Hematopoietic multipotent progenitor cell treated with erythropoietin and hydrocortisone succinate and interleukin-3 and kit ligand, for 8 days (in vitro differentiated cells): ENCODE results near the gene SNRNP40.

Experiments used
- DNase-seq: peaks from one replicate; pipeline ENCODE4 v3.0.0-alpha.2; 2015

SNRNP40 gene

GRCh38 chr1:31228986-31229385, 67.6 kb downstream of the SNRNP40 start:
- no peak for DNase-seq

DNA sequence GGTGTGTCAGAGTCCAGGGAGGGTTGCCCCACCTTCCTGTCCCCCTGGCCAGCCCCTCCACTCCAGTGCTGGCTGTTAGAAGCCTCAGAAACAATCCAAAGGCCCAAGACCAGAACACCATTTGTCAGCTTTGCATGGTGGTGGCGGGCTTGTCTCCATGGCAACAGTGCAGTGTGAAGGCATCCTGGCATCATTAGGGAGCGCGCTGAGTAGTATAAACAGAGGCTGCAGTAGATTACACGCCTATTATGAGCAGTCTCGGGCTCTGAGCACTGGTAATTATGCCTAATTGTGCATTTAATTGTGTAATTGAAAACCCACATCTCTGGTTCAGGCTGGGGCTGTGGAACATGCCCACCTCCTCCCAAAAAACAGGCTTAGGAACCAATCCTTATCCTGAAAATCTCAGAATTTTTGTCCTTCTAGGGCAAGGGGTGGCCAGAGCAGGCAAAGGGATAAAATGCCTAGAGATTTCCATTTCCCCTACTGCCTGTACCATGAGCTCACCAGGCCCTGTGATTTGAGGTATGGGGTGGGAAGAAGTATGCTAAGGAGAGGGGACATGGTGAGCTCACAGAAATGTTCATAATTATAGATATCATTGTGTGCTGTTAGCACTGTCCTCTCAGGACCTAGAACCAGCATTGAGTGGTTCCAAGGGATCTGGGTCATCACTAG, 68.6 kb downstream of the SNRNP40 start:
- no peak for DNase-seq

- no peak for DNase-seq
Measured at GRCh38 chr1:31224068-31224467, 72.5 kb downstream of the SNRNP40 start.

GRCh38 chr1:31222176-31222575, 74.4 kb downstream of the SNRNP40 start:
- no peak for DNase-seq

DNA sequence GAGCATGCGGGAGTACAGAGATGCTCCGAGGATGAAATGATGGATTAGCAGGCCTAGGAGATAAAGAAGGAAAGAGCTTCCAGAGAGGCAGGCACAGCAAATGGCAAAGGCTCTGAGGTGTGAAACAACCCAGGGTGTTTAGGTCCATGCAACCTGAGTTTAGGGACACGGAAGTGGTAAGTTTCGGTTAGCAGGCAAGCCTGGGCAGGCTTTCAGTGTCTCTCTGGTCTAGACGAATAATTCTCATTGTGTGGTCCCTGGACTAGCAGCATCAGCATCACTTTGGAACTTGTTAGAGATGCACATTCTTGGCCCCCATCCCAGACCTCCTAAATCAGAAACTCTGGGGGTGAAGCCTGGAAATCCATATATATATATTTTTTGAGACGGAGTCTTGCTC, 75.5 kb downstream of the SNRNP40 start:
- no peak for DNase-seq

DNA sequence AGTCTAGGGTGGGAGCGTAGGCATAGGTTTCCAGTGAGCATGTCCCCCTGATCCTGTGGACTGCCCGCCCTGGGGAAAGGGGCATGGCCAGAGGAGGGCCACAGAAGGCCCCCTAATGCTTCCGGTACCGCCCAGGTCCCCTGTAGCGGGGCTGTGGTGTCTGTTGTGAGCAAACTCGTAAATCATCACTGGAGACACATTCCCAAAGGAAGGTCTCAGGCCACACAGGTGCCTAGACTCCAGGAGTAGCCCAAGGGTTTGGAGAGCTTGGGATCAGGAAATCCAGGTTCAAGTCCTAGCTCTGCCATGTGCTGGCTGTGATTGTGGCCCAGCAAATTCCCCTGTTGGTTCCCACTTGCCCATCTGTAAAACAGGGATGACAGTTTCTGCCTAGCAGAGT, 77.1 kb downstream of the SNRNP40 start:
- DNase-seq: no peak

DNA sequence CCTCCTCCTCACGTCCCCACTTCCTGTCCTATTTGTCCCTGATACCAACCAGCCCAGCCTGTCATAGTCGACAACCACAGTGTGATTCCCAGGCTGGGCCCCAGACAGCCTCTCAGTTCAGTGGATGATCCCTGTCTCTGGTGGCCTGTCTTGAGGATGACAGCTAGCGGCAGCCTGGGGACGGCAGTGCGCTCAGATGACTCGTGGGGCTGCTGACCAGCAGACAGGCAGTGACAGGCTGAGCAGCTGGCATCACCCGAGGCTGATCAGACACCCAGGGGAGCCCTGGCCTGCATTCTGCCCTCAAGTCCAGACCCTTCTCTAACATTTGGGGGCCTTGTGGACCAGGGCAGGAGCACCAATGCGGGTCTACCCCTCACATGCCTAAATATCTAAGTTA, 77.9 kb downstream of the SNRNP40 start:
- DNase-seq: no peak

DNA sequence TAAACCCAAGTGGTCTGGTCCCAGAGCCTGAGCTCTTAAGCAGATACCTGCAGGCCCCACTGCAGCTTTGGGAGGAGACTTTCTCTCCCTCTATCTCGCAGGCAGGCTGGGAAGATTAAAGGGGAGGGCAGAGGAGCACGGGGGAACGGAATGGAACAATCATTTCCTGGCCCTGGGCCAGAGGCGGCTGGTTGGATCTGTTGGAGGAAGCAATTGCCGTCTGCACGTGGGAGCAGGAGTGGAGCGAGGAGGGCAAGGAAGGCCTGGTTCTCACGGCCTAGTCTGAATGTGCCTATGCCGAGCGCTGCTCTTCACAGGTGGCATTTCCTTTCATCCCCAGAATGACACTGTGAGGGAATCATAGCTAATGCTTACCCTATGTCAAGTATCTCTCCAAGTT, 80.6 kb downstream of the SNRNP40 start:
- DNase-seq: peak; percentile 13

DNA sequence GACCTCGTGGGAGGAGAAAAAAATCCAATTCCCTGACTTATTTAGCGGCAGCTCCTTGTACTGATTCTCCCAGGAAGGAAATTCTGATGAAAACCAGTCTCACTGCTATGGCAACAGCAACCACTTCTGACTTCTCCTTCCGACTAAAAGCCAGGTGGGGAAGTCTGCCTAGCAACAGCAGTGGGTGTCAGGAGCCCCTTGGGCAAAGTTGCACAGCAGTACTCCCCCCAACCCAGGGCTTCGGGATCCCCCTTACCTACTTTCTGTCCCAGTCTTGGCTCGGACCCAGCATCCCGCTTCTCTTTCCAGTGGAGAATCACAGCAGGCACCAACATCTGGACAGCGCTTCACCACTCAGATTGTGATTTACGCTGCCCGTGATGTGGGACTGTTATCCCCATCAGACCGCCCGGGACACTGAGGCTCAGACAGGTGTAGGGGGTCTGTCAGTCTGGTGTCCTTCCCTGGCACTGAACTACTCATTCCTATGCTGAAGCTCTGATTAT, 81.5 kb downstream of the SNRNP40 start:
- DNase-seq: no peak

- DNase-seq: peak; percentile 10
Measured at GRCh38 chr1:31214316-31215064, 82.1 kb downstream of the SNRNP40 start.
